SU-DHL-6 (cell line): ENCODE measurements around the gene PPDPF.

Experiments used
- EZH2phosphoT487 ChIP-seq: fragments of 200-600 bp; sonication (generic), shearing (Covaris generic); conservative IDR thresholded peaks from 2 replicates; pipeline ENCODE4 v1.6.1; 2018; ENCODE audit warnings: mild to moderate bottlenecking, antibody characterized with exemption, low read length, moderate library complexity, mixed read lengths
- TF ChIP-seq, protein P1 (sequence below): fragments of 200-600 bp; sonication (generic); IDR thresholded peaks from one replicate; pipeline ENCODE4 v1.5.1; 2017; ENCODE audit warnings: antibody characterized with exemption, mild to moderate bottlenecking, low read length, moderate library complexity; ENCODE audit not compliant: insufficient read depth, poor library complexity, severe bottlenecking

DNA sequence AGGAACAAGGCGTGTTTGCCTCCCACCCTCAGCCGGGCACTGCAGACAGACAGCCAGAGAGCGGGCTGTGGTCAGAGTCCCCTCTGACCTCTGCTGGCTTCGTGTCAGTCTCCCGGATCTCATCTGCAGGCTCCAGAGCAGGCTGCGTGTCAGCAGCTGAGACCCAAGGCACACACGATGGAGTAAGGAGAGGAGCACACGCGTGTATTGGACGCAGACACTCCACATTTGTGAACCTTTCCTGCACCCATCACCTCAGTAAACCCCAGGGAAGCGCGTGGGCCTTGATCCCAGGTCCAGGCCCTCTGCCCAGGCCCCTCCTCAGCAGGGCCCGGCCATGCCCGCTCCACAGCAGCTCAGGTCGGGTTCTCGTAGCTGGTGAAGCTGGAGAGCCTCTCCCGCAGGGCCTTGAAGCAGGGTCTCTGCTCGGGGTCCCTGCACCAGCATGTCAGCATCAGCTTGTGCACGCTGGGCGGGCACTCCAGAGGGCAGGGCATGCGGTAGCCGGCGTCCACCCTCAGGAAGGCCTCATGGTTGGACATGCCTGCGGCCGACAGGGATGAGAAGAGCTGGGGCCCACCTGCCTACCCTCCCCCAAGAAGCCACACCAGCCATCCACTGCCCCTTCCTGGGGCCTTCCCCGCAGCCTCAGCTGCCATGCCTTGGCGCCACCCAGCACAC is 8.8 kb downstream of the PPDPF start:
- TF ChIP-seq, protein P1, sequence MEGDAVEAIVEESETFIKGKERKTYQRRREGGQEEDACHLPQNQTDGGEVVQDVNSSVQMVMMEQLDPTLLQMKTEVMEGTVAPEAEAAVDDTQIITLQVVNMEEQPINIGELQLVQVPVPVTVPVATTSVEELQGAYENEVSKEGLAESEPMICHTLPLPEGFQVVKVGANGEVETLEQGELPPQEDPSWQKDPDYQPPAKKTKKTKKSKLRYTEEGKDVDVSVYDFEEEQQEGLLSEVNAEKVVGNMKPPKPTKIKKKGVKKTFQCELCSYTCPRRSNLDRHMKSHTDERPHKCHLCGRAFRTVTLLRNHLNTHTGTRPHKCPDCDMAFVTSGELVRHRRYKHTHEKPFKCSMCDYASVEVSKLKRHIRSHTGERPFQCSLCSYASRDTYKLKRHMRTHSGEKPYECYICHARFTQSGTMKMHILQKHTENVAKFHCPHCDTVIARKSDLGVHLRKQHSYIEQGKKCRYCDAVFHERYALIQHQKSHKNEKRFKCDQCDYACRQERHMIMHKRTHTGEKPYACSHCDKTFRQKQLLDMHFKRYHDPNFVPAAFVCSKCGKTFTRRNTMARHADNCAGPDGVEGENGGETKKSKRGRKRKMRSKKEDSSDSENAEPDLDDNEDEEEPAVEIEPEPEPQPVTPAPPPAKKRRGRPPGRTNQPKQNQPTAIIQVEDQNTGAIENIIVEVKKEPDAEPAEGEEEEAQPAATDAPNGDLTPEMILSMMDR, result no peak
- no peak for TF ChIP-seq EZH2phosphoT487
